GM21423 (cell line): ENCODE measurements around the gene KIRREL3.
A peak's percentile ranks its signal among the peaks of the same experiment; 100 is the strongest.

ENCODE experiments used
- ATAC-seq: cut with Tn5 transposase; IDR thresholded peaks from one replicate; pipeline ENCODE4 v1.9.1; 2021; ENCODE audit warnings: mild to moderate bottlenecking, moderate library complexity; ENCODE audit not compliant: unreplicated experiment

Gene KIRREL3

DNA sequence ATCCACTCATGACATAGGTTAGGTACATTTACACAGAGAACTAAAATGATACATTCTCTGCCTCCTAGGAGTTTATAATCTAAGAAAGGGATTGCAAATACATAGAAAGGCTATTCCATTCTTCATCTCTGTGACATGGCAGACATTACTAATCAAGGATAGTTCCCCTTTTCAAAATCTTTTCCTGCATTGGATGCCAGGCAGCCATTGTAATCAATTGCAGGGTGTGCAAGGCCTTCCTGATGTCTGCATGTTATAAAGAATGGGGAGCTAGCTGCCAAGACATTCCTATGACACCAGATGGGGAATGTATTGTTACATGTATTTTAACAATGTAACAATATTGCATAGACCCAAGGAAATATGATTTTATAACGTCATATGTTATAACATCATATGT, 82.0 kb downstream of the KIRREL3 start:
- ATAC-seq, result no peak

DNA sequence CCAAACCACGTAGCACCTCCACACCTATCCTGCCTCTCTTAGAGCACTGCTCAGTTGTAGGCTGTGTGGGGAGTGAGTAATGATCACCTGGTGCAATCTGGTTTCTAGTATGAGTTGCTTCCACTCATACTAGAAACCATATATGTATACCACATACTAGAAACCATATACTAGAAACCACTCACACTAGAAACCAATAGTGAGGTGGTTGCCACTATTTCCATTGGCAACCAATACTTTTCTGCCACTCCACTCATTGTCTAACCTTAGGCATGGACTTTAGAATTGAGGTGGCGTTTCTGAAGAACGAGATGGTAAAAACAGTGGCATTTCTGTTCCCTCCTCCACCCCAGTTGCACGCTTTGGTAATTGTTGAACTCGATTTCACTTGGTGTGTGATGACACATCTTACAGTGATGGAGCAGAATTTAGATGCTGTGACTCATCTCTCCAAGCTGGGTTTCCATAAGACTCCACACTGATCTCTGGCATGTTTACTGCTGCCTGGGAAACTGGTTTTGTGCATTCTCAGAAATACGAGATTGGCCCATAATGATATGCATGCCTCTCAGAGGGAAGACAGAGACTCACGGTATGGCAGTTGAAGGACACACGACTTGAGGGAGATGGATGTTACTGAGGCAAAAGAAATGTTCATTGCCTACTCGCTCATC, 82.9 kb downstream of the KIRREL3 start:
- peak; percentile 93 for ATAC-seq

DNA sequence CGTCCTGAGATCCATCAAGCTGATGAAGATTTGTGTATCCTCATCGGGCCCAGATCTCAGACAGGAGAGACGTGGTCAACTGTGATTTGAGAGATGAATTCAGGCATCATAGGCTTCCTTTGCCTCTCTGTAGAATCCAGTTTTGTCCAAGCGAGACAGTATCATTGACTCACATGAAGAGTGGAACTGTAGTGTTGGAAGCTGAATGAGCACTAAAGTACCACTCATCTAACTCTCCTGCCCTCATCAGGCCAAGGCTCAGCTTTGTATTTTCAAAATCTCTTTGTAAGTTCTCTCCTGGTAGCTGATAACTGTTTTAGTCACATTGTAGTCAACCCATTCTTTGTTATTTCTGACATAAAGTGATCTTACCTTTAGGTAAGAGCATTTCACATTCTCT, 85.1 kb downstream of the KIRREL3 start:
- no peak for ATAC-seq

DNA sequence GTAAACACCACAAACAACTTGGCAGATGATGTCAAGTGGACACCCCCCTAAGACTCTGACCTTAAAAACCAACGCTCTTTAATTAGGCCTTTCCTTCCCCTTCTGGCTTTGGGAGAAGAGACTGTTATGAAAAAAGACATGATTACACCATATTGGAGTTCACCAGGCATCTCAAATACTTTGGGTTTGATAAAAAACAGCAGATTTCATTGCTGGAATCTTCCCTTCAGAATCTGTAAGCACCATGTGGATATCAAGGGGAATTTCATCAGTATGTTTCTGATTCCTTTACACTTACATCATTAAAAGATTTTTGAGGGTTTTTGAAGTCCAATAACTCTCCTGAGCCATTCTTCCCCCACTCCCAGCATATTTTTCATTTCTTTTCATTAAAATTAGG, 85.6 kb downstream of the KIRREL3 start:
- ATAC-seq, result no peak

DNA sequence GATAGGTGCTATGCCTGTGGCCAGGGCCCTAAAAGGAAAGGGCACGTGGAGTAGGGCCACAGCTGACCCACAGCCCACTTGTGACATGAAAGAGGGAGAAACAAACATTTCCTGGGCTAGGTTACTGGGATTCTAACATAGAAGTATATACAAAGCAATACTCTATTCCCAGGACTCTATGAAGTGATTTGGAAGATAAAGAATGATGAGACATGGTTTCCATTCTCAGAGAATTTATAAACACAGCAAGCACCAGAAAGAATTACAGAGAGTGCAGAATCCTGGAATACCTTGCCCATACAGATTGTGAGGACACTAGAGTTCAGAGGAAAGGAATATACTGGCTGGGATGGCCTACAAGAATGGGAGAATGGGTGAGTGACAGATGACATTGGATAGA, 86.4 kb downstream of the KIRREL3 start:
- no peak for ATAC-seq

DNA sequence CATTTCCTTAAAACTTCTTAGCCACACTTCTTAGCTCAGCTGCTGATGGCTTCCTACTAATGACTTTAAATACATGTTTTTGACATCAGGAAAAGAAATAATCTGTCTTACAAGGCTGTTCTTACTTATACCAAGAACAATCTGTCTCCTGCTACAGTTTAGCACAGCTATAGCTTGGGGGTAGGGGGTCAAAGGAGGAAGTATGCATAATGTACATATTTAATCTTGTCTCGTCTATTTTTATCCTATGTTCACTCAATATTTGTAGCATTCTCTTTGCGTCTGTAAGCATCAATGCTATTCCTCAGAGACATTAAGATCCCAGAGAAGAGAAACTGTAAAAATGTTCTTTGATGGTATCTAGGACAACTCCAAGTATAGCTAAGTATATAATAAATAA, 96.0 kb downstream of the KIRREL3 start:
- no peak for ATAC-seq

DNA sequence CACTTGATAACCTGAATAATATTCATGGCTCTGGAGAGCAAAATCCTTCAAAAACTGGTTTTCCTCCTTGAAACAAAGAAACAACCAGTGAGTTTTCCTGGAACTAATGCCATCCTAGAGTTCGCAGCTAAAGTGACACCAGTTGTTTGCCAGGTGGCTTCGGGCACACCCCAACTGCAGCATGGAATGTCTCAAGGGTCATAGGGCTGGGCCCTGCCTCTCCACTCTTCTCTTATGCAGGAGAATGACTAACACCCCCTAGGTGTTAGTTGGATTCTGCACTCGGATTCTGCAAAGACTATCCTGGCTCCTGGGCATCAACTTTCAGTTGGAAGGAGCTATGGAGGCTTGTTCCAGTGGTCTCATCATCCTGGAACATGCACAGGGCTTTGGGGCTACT, 98.8 kb downstream of the KIRREL3 start:
- ATAC-seq, result no peak

DNA sequence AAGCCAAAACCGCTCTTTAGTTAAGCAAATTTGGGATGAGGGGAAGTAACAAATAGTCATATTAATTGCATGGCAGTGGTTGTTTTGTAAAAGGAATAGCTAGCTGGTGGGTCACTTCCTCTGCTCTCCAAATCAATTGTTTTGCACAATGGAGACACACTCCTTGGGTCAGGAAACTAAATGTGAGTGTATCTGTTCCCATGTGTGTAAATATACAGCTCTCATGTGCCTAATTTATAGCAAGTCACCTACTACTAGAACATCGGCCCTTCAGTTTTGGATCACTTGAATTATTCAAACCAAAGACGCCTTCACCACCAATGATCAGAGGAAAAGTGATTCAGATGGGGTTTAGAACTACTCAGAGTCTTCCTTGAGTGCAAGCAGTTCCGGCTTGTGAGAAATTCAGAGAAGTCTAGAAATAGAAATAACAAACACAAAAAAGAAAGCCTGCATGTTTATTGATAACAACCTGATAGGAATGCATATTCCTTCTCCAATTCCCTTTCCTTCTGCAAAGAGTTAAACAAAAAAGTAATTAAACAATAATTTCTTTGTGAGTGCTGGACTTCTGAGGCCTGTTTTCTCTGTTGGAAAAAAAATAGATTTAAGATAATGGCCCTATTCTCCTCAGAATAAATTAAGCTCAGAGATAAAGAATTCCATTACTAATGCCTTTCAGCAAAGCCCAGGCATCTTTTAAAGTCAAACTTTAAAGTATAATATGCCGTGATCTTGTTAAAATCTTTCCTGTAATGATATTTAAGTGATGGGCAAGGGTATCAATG, 100.4 kb downstream of the KIRREL3 start:
- ATAC-seq, result no peak

DNA sequence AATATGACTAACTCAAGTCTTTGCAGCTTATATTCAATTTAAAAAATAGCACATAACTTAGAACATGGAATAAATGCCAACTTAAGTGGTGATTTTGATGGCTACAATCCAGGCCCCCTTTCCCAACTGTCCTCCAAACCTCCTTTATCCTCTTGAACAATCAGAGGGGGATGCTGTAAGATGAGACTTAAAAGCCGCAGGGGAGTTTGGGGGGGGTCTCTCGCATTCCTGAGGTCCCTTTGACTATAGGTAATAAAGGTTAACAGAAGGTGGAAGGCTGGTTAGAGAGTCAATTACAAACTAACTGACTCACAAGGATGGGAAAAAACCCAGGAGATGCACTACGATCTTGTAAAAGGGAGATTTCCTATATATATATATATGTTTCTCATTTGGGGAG, 101.8 kb downstream of the KIRREL3 start:
- no peak for ATAC-seq

DNA sequence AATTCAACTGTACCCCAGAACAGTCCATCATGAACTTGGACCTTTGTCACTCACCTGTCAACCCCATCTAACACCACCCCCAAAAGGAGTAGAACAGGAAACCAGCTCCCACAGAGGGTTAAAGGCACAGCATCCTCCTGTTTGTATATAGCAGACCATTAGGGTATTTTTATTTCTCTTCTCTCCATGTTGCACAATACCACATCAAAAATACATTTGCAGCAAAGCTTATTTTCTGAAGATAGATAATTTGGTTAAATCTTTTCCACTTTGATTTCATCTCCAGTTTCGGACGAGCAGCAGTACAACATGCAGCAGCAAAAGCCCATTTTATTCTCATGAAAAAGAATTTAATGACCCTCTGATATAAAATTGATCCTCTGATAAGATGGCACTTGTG, 103.1 kb downstream of the KIRREL3 start:
- no peak for ATAC-seq

DNA sequence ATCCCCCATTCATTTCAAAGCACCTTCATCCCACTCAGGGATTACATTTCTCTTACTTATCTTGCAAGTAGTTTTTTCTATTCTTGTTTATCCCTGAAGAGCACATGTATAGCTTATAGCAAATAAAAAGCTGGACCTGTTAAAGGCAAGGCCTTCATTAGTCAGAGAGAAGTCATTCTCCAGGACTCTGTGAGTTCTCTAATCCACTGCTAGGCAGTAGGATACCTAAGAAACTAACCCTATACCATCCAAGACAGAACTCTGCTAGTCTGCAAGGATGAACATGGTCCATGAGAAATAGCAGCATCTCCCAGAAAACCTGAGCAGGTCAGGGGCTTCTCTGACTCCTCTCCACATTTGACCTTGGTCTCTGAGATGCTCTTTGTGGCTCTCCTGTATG, 104.5 kb downstream of the KIRREL3 start:
- ATAC-seq, result no peak

DNA sequence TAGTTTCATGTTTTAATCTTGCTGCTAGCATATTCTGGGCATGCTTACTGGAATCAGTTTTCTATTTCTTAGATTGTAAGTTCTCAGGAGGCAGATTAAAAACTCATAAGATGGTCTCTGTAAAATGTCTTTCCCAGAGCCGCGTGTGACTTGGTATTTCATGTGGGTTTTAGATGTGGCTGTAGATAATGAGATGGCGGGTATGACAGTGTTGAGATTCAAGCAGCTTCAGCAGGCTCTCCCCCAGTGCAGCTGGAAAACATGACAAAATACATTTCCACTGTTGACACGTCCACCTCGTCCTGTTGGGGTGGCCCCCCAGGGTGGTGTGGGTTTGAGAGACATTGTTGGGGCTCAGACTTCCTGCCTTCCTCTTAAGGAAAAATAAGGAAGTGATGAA, 106.8 kb downstream of the KIRREL3 start:
- ATAC-seq, result no peak

DNA sequence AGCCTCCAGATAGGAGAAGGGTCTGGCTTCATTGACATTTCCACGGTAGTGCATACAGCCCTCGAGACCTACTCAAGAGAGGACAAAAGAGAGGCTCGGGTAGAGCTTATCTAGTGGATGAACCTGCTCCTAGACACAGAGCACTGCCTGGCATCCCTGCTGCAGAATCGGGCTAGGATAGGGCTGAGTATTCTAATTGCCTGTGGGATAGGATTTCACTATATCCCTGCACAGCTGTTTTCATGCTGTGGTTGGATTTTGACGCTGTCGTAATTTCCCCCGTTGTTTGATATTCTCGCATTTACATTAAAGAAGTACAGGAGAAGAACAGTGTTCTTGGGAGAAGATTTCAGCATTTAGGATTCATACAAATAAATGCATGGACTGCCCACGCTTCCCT, 107.8 kb downstream of the KIRREL3 start:
- no peak for ATAC-seq

DNA sequence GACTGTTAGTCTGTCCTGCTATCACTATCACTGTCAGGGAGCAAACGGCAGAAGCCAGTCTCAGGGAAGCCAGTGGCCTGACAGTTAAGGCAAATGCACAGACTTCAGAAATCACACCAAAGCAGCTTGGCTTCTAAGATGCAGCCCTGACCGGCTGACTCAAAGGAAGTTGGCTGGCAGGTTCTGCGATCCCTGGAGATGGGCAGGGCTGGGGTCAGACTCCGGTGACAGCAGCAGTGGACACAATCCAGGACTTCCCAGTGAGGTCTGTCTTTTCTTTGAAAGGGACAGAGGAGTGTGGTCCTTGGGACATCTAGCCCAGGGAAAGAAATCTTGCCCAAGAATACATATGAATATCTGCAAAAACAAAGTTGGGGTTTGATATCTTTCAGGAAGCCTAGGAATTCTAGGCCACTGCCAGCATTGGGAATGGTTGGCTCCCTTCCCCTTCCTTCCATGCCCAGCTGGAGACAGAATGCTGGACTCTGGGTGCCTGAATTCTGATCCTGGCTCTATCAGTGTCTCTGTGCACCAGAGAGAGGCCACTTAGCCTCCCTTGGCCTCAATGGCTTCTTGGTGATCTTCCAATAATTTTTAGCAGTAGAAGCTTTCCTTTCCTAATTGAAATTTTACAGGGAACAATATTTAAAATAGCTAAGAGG, 108.9 kb downstream of the KIRREL3 start:
- ATAC-seq, result no peak

DNA sequence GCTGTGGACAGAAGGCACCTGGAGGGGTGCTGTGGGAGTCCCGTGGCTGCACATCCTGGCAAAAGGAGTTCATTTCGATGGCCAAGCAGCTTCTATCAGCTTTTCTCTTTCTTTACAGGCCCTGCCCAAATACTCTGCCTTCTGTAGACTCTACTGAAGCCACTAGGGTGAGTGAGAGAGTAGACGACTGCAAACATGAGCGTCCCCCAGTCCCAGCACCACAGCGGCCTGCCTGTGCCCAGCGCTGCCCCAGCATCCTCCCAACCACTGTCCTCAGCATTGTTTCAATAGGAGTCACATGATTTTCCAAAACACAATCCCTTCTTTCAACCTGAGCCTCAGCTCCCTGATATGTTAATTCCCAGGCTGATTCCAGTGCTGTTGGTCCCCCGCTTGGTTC, 110.0 kb downstream of the KIRREL3 start:
- no peak for ATAC-seq

DNA sequence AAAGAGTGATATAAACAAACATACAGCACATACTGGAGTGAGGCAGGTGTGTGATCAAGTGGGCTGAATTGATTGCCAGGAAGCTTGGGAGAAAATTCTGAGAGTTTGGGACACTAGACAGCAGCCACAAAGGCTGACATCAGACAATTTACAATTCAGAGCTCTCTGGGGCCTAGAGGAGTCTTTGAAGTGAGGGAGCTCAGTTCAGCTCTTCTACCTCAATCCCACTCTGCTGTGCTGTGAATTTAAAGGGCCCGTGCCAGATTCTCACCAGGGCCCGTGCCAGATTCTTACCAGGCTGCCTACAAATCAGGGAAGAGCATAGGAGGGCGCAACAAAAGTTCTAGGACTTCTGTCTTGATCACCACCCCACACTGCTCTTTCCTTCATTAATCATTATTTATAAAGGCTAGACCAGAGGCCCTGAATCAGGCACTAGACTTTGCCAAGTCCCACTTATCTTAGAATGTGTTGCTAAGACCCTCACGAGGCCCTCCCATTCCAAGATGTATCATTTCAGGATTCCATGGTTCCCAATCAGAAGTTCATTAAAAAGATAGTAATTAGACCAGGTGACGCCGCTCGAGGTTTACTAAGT, 112.4 kb downstream of the KIRREL3 start:
- ATAC-seq, result no peak

DNA sequence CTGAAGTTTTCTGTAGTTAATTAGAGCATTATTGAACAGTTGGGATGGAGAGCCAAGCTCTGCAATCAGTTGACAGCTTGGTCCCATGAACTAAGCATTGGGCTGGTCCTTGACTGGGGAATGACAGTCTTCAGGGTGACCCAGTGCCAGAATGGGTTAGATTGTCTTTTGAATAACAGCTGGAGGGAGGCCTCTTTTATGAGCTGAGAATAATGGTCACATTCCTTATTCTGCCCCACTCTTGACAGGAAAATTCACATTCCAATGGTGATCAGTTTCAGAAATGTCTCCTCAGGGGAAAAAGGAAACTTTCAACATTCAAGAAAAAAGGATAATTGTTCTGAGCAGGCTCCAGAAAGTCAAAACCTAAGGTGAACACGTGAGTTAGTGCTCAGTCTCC, 113.9 kb downstream of the KIRREL3 start:
- no peak for ATAC-seq

DNA sequence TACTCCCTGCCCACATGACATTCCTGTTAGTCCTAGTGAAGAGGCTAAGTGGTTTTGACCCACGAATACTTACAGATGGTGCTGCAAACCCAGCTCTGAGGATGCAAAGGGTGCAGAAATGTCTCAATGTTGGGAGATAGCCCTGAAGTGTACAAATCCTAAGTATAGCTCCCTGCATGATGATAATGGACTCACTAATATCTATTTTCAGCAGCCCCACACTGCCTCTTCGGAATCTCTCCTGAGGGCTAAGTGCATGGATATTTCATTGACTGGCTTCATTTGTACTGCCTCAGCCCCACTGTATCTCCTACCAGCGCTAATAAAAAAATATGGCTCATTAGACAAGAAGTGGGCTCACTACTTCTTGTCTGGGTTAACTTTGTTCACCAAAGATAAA, 114.5 kb downstream of the KIRREL3 start:
- no peak for ATAC-seq

DNA sequence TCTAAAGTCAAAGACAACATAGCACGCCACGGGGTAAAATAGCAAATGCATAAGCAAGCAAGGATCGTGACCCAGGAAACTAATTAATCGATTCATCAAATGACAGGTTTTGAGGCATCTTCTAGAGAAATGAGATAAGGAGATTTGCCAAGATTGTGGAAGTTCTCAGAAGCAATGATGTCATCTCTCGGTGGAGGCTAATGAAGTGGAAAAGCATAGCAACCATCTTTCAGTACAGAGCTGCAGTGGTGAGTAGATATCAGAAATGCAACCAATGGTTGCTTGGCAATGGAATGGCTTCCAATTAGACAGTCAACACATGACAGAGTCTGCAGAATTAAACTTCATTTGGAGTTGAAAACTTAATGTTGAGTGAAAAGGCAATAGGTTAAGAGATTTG, 116.0 kb downstream of the KIRREL3 start:
- ATAC-seq, result no peak

DNA sequence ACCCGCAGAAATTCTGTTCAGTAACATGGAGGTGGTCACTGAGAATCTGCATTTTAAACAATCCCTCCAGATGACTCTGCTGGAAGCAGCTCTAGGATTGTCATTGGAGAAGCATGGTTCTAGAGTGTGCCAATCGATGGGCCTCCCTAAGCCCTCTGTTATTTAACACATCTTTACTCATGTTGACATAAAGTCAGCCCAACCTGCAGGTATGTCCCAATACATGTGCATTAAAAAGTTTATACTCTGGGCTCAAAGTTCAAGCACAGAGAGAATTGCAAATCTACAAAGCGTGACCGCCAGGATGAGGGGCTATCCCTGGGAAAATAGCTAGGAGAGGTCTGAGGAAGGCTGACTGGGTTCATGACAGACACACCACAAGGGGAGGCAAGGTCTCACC, 116.4 kb downstream of the KIRREL3 start:
- no peak for ATAC-seq

DNA sequence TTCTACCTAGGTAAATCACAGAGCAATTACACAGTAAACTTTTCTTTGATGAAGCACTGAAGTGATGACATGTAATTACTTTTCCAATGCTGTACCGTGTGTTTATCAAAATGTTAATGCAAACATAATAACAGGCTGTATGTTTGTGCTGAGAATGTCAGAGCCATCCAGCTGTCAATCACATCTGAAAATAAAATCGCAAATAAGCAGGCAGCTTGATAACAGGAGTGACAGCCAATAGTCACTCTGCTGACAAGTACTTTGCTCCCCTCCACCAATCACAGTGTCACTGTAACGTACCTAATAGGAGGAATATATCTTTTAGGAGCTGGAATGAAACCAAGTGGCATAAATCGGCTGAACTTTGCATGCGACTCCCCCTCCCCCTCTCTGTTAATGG, 119.7 kb downstream of the KIRREL3 start:
- ATAC-seq, result no peak

DNA sequence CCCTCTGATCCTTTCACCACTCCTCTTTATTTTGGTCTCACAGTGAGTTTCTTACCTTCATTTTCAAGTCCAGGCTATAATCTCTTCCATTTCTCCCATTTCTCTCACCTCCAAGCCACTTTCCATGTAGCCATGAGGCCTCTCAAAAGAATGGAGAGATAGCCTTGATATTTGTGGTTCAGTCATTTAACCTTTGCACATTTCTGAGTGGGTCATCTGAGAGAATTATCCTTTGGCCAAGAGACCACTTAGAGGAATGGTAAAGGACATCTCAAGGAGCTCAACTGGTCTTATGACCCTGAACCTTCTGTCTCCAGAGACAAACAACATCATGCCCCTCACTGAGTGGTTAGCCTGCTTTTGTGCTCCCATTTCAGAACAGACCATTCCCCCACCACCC, 121.1 kb downstream of the KIRREL3 start:
- no peak for ATAC-seq
